ENCODE data around the gene PSTPIP2. TPM values are rescaled to one million over a fixed set of nuclear protein-coding genes. Genes with fewer than 3 reads are reported as not detected.

The PSTPIP2 gene
- total RNA-seq, 1 donor from 2014 or later, result 6.2 TPM

- no peaks in the 10 kb centered on the region for H3K9me3 Mint-ChIP-seq
- Histone ChIP-seq H3K9ac (no peak overlapping the region), H3K27me3 (no peaks in the 10 kb centered on the region), H3K4me3 (no peak overlapping the region), H3K9me3 (ENCODE audit: low read depth) (no peaks in the 10 kb centered on the region), H3K36me3 (no peaks in the 10 kb centered on the region), H3K27ac (no peak overlapping the region), H2AFZ (replicated peaks) (no peak overlapping the region), H3K79me2 (ENCODE audit: low read depth) (no peaks in the 10 kb centered on the region), H3K4me1 (no peaks in the 10 kb centered on the region), H3K4me2 (no peak overlapping the region), H3F3A (ENCODE audit: low read depth) (no peaks in the 10 kb centered on the region), H4K20me1 (ENCODE audit: low read depth) (no peaks in the 10 kb centered on the region)
- no peak for DNase-seq (ENCODE audit: low spot score)
- H3K27ac Mint-ChIP-seq, result no peak overlapping the region
- no peak overlapping the region for H3K4me3 Mint-ChIP-seq
- peaks cover 4% of the 10 kb centered on the region for H3K27me3 Mint-ChIP-seq (ENCODE audit: insufficient read depth, low read depth)
- H3K4me1 Mint-ChIP-seq, result peaks cover 4% of the 10 kb centered on the region
- TF ChIP-seq EZH2 (IDR thresholded peaks at IDR 0.05) (no peak), EZH2phosphoT487 (IDR thresholded peaks at IDR 0.05) (no peak)
- TF ChIP-seq, protein P1, sequence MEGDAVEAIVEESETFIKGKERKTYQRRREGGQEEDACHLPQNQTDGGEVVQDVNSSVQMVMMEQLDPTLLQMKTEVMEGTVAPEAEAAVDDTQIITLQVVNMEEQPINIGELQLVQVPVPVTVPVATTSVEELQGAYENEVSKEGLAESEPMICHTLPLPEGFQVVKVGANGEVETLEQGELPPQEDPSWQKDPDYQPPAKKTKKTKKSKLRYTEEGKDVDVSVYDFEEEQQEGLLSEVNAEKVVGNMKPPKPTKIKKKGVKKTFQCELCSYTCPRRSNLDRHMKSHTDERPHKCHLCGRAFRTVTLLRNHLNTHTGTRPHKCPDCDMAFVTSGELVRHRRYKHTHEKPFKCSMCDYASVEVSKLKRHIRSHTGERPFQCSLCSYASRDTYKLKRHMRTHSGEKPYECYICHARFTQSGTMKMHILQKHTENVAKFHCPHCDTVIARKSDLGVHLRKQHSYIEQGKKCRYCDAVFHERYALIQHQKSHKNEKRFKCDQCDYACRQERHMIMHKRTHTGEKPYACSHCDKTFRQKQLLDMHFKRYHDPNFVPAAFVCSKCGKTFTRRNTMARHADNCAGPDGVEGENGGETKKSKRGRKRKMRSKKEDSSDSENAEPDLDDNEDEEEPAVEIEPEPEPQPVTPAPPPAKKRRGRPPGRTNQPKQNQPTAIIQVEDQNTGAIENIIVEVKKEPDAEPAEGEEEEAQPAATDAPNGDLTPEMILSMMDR (IDR thresholded peaks at IDR 0.05), result no peak
- H3K36me3 Mint-ChIP-seq, result no peaks in the 10 kb centered on the region
Observed at GRCh38 chr18:46037512-46038305, 34.4 kb downstream of the PSTPIP2 start.

DNA sequence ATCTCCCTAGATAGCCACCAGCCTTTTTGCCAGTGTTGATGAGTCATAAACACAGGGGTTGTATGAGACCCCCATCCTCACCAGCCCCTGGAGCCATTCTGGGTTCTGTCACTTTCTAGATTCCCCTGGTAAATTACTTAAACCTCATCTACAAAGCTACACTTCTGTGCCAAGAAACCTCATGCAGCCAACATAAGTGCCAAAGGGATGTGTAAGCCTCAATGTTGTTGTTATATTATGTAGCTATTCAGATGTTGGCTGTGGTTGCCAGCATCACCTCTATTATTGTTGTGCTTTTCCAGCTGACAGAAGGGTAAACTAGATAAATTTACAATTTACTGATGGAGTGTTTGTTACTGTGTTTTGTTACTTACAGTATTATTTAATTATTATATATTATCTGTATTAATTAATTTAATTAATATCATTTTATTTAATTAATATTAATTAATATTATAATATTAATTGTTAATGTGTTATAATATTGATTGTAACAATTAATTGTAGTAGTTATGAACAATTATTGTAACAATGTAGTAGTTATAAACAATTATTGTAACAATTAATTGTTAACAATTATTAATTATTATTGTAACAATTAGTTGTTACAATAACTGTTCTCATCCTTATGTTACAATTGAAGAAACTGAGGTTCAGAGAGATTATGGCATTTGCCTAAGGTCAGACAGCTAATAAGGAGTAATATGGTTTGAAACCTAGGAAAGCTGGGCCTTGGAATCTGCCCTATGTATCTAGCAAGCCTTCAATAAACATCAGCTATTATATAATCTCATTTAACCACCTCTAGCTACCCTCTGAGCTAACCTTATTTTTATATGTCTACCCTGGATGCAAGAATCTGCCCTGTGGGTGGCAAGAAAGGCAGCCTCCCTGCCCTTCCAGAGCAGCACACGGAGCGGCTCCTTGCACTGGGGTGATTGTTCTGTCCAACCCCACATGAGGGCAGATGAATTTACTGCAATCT is 36.1 kb downstream of the PSTPIP2 start:
- Mint-ChIP-seq H3K4me3 (no peak overlapping the region), H3K4me1 (no peaks in the 10 kb centered on the region), H3K9me3 (no peaks in the 10 kb centered on the region), H3K36me3 (no peaks in the 10 kb centered on the region), H3K27me3 (ENCODE audit: insufficient read depth, low read depth) (peaks cover 4% of the 10 kb centered on the region), H3K27ac (no peak overlapping the region)
- Histone ChIP-seq H3K4me3 (no peak overlapping the region), H4K20me1 (ENCODE audit: low read depth) (no peaks in the 10 kb centered on the region), H3K9me3 (ENCODE audit: low read depth) (no peaks in the 10 kb centered on the region), H3K36me3 (no peaks in the 10 kb centered on the region), H2AFZ (replicated peaks) (no peak overlapping the region), H3K4me2 (no peak overlapping the region), H3K27ac (no peak overlapping the region), H3K79me2 (ENCODE audit: low read depth) (no peaks in the 10 kb centered on the region), H3K4me1 (no peaks in the 10 kb centered on the region), H3F3A (ENCODE audit: low read depth) (no peaks in the 10 kb centered on the region), H3K9ac (no peak overlapping the region), H3K27me3 (peaks cover 2% of the 10 kb centered on the region)
- no peak for TF ChIP-seq EZH2phosphoT487 (IDR thresholded peaks at IDR 0.05)
- TF ChIP-seq EZH2 (IDR thresholded peaks at IDR 0.05), result no peak
- TF ChIP-seq, protein P1 (IDR thresholded peaks at IDR 0.05), result no peak
- no peak for DNase-seq (ENCODE audit: low spot score)

GRCh38 chr18:46034230-46034629 is 37.8 kb downstream of the PSTPIP2 start:
- Histone ChIP-seq H3K79me2 (ENCODE audit: low read depth) (no peaks in the 10 kb centered on the region), H3K4me1 (no peaks in the 10 kb centered on the region), H2AFZ (replicated peaks) (no peak overlapping the region), H3K9ac (no peak overlapping the region), H3K4me2 (no peak overlapping the region), H3K36me3 (no peaks in the 10 kb centered on the region), H3F3A (ENCODE audit: low read depth) (no peaks in the 10 kb centered on the region), H4K20me1 (ENCODE audit: low read depth) (no peaks in the 10 kb centered on the region), H3K4me3 (no peak overlapping the region), H3K27ac (no peak overlapping the region), H3K27me3 (peaks cover 20% of the 10 kb centered on the region), H3K9me3 (ENCODE audit: low read depth) (no peaks in the 10 kb centered on the region)
- Mint-ChIP-seq H3K36me3 (peaks cover 1% of the 10 kb centered on the region), H3K27ac (no peak overlapping the region), H3K9me3 (peaks cover 4% of the 10 kb centered on the region), H3K27me3 (ENCODE audit: insufficient read depth, low read depth) (peaks cover 7% of the 10 kb centered on the region), H3K4me1 (no peaks in the 10 kb centered on the region), H3K4me3 (no peak overlapping the region)
- TF ChIP-seq EZH2 (IDR thresholded peaks at IDR 0.05) (no peak), EZH2phosphoT487 (IDR thresholded peaks at IDR 0.05) (no peak)
- TF ChIP-seq, protein P1 (IDR thresholded peaks at IDR 0.05), result no peak
- no peak for DNase-seq (ENCODE audit: low spot score)
